Measurements from ENCODE around the gene RNF6.
"Not testable (repeated sequence)": the region's sequence is repeated elsewhere in the genome, so short reads cannot be mapped to it uniquely, and the experiment has no call there.

The RNF6 gene

GRCh38 chr13:26253262-26253786, 31.2 kb upstream of the RNF6 start:
- Histone ChIP-seq H3K9ac (ENCODE audit: low read length in 2 of 2) (no peak overlapping the region), H3K27me3 (ENCODE audit: control insufficient read depth in 1 of 2, insufficient read depth in 2 of 2, low read length in 2 of 2) (no peaks in the 10 kb centered on the region), H3K9me3 (ENCODE audit: control insufficient read depth in 2 of 2, low read length in 2 of 2) (no peaks in the 10 kb centered on the region), H3K27ac (ENCODE audit: low read length) (peak overlapping the region; percentile 80), H3K4me1 (ENCODE audit: control insufficient read depth, insufficient read depth, low read length) (no peaks in the 10 kb centered on the region), H3K4me3 (ENCODE audit: low read length in 2 of 2) (peak overlapping the region; percentile 86 to 90), H3K36me3 (ENCODE audit: control insufficient read depth in 2 of 2, insufficient read depth in 2 of 2, low read length in 2 of 2) (no peaks in the 10 kb centered on the region)

GRCh38 chr13:26252006-26252405, 29.9 kb upstream of the RNF6 start:
- H3K4me3 ChIP-seq (ENCODE audit: low read length in 2 of 2); H3K9ac ChIP-seq (ENCODE audit: low read length in 2 of 2); H3K4me1 ChIP-seq (ENCODE audit: control insufficient read depth, insufficient read depth, low read length); H3K27ac ChIP-seq (ENCODE audit: low read length); H3K36me3 ChIP-seq (ENCODE audit: control insufficient read depth in 2 of 2, insufficient read depth in 2 of 2, low read length in 2 of 2); H3K9me3 ChIP-seq (ENCODE audit: control insufficient read depth in 2 of 2, low read length in 2 of 2); H3K27me3 ChIP-seq (ENCODE audit: control insufficient read depth in 1 of 2, insufficient read depth in 2 of 2, low read length in 2 of 2): not testable (repeated sequence)

- Histone ChIP-seq H3K9ac (ENCODE audit: low read length in 2 of 2) (no peak overlapping the region), H3K27ac (ENCODE audit: low read length) (no peak overlapping the region), H3K9me3 (ENCODE audit: control insufficient read depth in 2 of 2, low read length in 2 of 2) (no peaks in the 10 kb centered on the region), H3K4me1 (ENCODE audit: control insufficient read depth, insufficient read depth, low read length) (no peaks in the 10 kb centered on the region), H3K36me3 (ENCODE audit: control insufficient read depth in 2 of 2, insufficient read depth in 2 of 2, low read length in 2 of 2) (no peaks in the 10 kb centered on the region), H3K4me3 (ENCODE audit: low read length in 2 of 2) (no peak overlapping the region), H3K27me3 (ENCODE audit: control insufficient read depth in 1 of 2, insufficient read depth in 2 of 2, low read length in 2 of 2) (no peaks in the 10 kb centered on the region)
These were observed 27.4 kb upstream of the RNF6 start for GRCh38 chr13:26249551-26249950.

- Histone ChIP-seq H3K4me3 (ENCODE audit: low read length in 2 of 2) (no peak overlapping the region), H3K27ac (ENCODE audit: low read length) (no peak overlapping the region), H3K27me3 (ENCODE audit: control insufficient read depth in 1 of 2, insufficient read depth in 2 of 2, low read length in 2 of 2) (no peaks in the 10 kb centered on the region), H3K9me3 (ENCODE audit: control insufficient read depth in 2 of 2, low read length in 2 of 2) (peaks cover 0 to 2% of the 10 kb centered on the region in 2 donors), H3K9ac (ENCODE audit: low read length in 2 of 2) (no peak overlapping the region), H3K36me3 (ENCODE audit: control insufficient read depth in 2 of 2, insufficient read depth in 2 of 2, low read length in 2 of 2) (no peaks in the 10 kb centered on the region), H3K4me1 (ENCODE audit: control insufficient read depth, insufficient read depth, low read length) (no peaks in the 10 kb centered on the region)
These were observed 25.5 kb upstream of the RNF6 start for GRCh38 chr13:26247608-26248007.

GRCh38 chr13:26247011-26247410, 24.9 kb upstream of the RNF6 start:
- H3K27me3 ChIP-seq (ENCODE audit: control insufficient read depth in 1 of 2, insufficient read depth in 2 of 2, low read length in 2 of 2), result no peaks in the 10 kb centered on the region
- H3K9ac ChIP-seq (ENCODE audit: low read length in 2 of 2), result no peak overlapping the region
- H3K27ac ChIP-seq (ENCODE audit: low read length), result no peak overlapping the region
- H3K9me3 ChIP-seq (ENCODE audit: control insufficient read depth in 2 of 2, low read length in 2 of 2), result peaks cover 0 to 4% of the 10 kb centered on the region in 2 donors
- H3K4me1 ChIP-seq (ENCODE audit: control insufficient read depth, insufficient read depth, low read length), result no peaks in the 10 kb centered on the region
- no peaks in the 10 kb centered on the region for H3K36me3 ChIP-seq (ENCODE audit: control insufficient read depth in 2 of 2, insufficient read depth in 2 of 2, low read length in 2 of 2)
- no peak overlapping the region for H3K4me3 ChIP-seq (ENCODE audit: low read length in 2 of 2)

- H3K36me3 ChIP-seq (ENCODE audit: control insufficient read depth in 2 of 2, insufficient read depth in 2 of 2, low read length in 2 of 2), result no peaks in the 10 kb centered on the region
- no peaks in the 10 kb centered on the region for H3K4me1 ChIP-seq (ENCODE audit: control insufficient read depth, insufficient read depth, low read length)
- H3K4me3 ChIP-seq (ENCODE audit: low read length in 2 of 2), result no peak overlapping the region
- no peak overlapping the region for H3K9ac ChIP-seq (ENCODE audit: low read length in 2 of 2)
- no peak overlapping the region for H3K27ac ChIP-seq (ENCODE audit: low read length)
- peaks cover 0 to 4% of the 10 kb centered on the region in 2 donors for H3K9me3 ChIP-seq (ENCODE audit: control insufficient read depth in 2 of 2, low read length in 2 of 2)
- no peaks in the 10 kb centered on the region for H3K27me3 ChIP-seq (ENCODE audit: control insufficient read depth in 1 of 2, insufficient read depth in 2 of 2, low read length in 2 of 2)
These were observed 24.0 kb upstream of the RNF6 start for GRCh38 chr13:26246154-26246553.

- Histone ChIP-seq H3K9ac (ENCODE audit: low read length in 2 of 2) (no peak overlapping the region), H3K9me3 (ENCODE audit: control insufficient read depth in 2 of 2, low read length in 2 of 2) (no peaks in the 10 kb centered on the region), H3K4me1 (ENCODE audit: control insufficient read depth, insufficient read depth, low read length) (no peaks in the 10 kb centered on the region), H3K4me3 (ENCODE audit: low read length in 2 of 2) (no peak overlapping the region), H3K27me3 (ENCODE audit: control insufficient read depth in 1 of 2, insufficient read depth in 2 of 2, low read length in 2 of 2) (no peaks in the 10 kb centered on the region), H3K27ac (ENCODE audit: low read length) (no peak overlapping the region), H3K36me3 (ENCODE audit: control insufficient read depth in 2 of 2, insufficient read depth in 2 of 2, low read length in 2 of 2) (no peaks in the 10 kb centered on the region)
These were observed 14.2 kb upstream of the RNF6 start for GRCh38 chr13:26236296-26236695.

GRCh38 chr13:26230703-26231102, 8.6 kb upstream of the RNF6 start:
- H3K27ac ChIP-seq (ENCODE audit: low read length), result no peak overlapping the region
- H3K36me3 ChIP-seq (ENCODE audit: control insufficient read depth in 2 of 2, insufficient read depth in 2 of 2, low read length in 2 of 2), result no peaks in the 10 kb centered on the region
- no peaks in the 10 kb centered on the region for H3K27me3 ChIP-seq (ENCODE audit: control insufficient read depth in 1 of 2, insufficient read depth in 2 of 2, low read length in 2 of 2)
- H3K9me3 ChIP-seq (ENCODE audit: control insufficient read depth in 2 of 2, low read length in 2 of 2), result no peaks in the 10 kb centered on the region
- no peak overlapping the region for H3K4me3 ChIP-seq (ENCODE audit: low read length in 2 of 2)
- no peaks in the 10 kb centered on the region for H3K4me1 ChIP-seq (ENCODE audit: control insufficient read depth, insufficient read depth, low read length)
- H3K9ac ChIP-seq (ENCODE audit: low read length in 2 of 2), result no peak overlapping the region

- Histone ChIP-seq H3K27ac (ENCODE audit: low read length) (no peak overlapping the region), H3K27me3 (ENCODE audit: control insufficient read depth in 1 of 2, insufficient read depth in 2 of 2, low read length in 2 of 2) (no peaks in the 10 kb centered on the region), H3K9ac (ENCODE audit: low read length in 2 of 2) (no peak overlapping the region), H3K36me3 (ENCODE audit: control insufficient read depth in 2 of 2, insufficient read depth in 2 of 2, low read length in 2 of 2) (no peaks in the 10 kb centered on the region), H3K9me3 (ENCODE audit: control insufficient read depth in 2 of 2, low read length in 2 of 2) (no peaks in the 10 kb centered on the region), H3K4me1 (ENCODE audit: control insufficient read depth, insufficient read depth, low read length) (no peaks in the 10 kb centered on the region), H3K4me3 (ENCODE audit: low read length in 2 of 2) (no peak overlapping the region)
These were observed 7.0 kb upstream of the RNF6 start for GRCh38 chr13:26229080-26229615.

- Histone ChIP-seq H3K27ac (ENCODE audit: low read length) (no peak overlapping the region), H3K9ac (ENCODE audit: low read length in 2 of 2) (no peak overlapping the region), H3K4me3 (ENCODE audit: low read length in 2 of 2) (no peak overlapping the region), H3K9me3 (ENCODE audit: control insufficient read depth in 2 of 2, low read length in 2 of 2) (no peaks in the 10 kb centered on the region), H3K27me3 (ENCODE audit: control insufficient read depth in 1 of 2, insufficient read depth in 2 of 2, low read length in 2 of 2) (no peaks in the 10 kb centered on the region), H3K36me3 (ENCODE audit: control insufficient read depth in 2 of 2, insufficient read depth in 2 of 2, low read length in 2 of 2) (no peaks in the 10 kb centered on the region), H3K4me1 (ENCODE audit: control insufficient read depth, insufficient read depth, low read length) (no peaks in the 10 kb centered on the region)
These were observed 6.0 kb upstream of the RNF6 start for GRCh38 chr13:26228096-26228495.

GRCh38 chr13:26227166-26227971, 5.3 kb upstream of the RNF6 start:
- no peak overlapping the region for H3K27ac ChIP-seq (ENCODE audit: low read length)

More at GRCh38 chr13:26227166-26227971, 5.3 kb upstream of the RNF6 start:
- Histone ChIP-seq H3K9me3 (ENCODE audit: control insufficient read depth in 2 of 2, low read length in 2 of 2) (no peaks in the 10 kb centered on the region), H3K36me3 (ENCODE audit: control insufficient read depth in 2 of 2, insufficient read depth in 2 of 2, low read length in 2 of 2) (no peaks in the 10 kb centered on the region), H3K27me3 (ENCODE audit: control insufficient read depth in 1 of 2, insufficient read depth in 2 of 2, low read length in 2 of 2) (no peaks in the 10 kb centered on the region), H3K4me3 (ENCODE audit: low read length in 2 of 2) (no peak overlapping the region), H3K9ac (ENCODE audit: low read length in 2 of 2) (no peak overlapping the region), H3K4me1 (ENCODE audit: control insufficient read depth, insufficient read depth, low read length) (peaks cover 4% of the 10 kb centered on the region)

Measured in stomach smooth muscle (tissue), 2 donors.